T-helper 9 cell (primary cell): ENCODE measurements around the gene NEDD8.

Experiments
- DNase-seq: peaks from one replicate; pipeline ENCODE4 v3.0.0-alpha.2; 2020
- total RNA-seq, 2 donors: gene quantifications; one replicate each; lab custom pipeline; 2026; lab: John Stamatoyannopoulos, UW

The NEDD8 gene
- total RNA-seq, result 13.8 to 27.1 reads per million in 2 donors

DNA sequence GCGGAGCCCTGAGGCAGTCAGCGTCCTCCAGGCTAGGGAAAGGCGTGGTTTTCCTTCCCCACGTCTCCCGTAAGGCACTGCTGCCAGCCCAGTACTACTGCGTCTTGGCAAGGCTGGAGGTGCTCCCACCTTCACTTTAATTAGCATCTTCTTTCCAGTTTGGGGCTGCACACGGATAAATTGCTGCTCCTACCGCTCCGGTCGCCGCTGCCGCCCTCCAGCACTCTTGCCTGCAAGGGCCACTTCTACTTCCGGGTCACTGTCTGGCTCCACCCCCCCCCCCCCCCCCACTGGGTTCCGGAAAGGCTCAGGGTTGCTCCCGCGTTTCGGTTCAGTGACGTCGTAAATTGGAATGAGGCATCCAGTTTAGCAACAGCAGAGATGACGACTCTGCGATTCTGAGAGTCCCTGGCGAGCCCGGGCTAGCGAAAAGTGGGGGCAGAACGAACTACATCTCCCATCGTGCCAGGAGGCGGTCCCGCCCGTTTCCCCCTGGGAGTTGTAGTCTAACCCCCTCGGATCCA lies at the start of gene NEDD8:
NEDD8 (minus strand) TSS at position 247 of the 524 bp plus-strand sequence; CDS start at position 147, 100 bp downstream.
- peak; percentile 79 for DNase-seq

DNA sequence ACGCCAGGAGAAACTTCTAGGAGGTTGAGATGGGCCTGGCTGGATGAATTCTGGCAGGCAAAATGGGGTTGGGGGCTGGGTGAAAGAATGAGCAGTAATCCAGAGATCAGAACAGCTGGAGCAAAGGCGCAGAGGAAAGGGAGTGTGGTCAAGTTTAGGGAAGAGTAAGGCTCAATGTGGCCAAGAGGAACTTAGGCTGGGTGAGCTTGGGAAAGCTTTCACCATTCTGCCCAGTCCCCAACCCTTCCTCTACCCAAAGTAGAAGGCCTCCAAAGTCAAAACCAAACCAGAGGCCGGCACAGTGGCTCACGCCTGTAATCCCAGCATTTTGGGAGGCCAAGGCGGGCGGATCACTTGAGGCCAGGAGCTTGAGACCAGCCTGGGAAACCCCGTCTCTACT lies 49.5 kb upstream of the NEDD8 start:
- DNase-seq, result no peak

DNA sequence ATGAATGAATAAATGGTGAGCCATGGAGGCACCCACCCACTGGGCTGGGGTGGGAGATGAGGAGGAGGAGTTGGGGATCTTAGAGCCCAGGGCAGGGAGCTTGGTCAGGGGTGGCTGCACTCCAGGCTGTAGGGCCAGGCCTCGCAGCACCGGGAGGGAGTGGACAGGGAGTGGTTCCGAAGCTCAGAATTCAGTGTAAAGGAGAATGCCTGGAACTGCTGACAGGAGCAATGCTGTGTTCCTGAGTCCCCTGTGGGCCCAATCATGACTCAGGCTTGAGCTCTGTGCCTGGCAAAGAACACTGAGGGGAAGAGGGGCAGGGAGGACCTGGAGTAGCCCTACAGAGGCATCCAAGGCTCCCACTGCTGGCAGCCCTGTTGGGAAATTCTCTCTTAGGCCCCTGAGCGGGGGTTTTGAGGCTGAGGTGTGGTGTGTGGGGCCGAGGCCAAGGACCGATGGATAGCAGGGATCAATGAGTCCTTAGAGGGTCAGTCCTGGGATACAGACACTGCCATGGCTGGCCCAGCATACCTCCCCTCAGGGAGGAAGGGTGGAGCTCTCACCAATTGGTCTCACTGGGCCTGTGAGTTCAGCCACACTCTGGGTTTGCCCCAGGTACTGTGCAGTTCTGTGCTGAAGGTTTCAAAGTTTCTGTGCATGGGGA lies 48.8 kb upstream of the NEDD8 start:
- no peak for DNase-seq

DNA sequence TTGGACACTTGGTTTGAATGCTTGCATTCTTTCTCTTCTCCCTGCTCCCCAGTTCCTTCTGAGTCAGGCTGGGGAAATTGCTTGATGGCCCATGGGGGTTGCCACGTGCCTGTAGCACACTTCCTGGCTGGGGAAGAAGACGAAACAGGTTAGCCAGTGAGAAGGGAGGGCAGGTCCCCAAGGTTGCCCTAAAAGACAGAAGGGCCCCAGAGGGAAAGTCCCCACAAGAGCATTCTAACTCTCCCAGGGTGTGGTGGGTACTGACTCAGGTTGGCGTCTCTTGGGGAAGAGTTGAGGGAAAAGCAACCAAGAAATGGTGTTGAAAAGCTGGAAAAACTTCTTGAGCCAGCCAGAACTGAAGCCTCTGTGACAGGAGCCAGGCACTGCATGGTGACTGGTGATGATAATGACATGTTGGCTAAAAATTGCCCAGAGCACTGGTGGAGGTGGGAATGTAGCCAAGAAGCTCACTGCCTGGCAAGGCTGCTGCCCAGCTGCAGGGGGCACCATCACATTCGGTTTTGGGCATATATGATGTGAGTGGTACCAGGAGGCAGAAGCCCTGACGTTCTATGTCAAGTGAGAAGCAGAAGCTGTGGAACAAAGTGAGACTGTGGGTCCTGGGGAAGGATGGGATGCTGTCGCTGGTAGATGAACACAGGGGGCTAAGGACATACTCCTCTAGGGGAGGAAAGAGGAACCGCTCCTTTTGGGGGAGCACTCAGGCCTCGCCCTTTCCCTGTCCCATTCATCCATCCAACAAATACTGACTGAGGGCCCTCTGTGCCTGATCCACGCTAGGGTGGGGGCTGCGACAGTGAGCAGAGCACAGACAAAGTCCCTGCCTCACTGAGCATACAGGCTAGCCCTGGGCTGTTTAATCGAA lies 47.4 kb upstream of the NEDD8 start:
- DNase-seq, result no peak

DNA sequence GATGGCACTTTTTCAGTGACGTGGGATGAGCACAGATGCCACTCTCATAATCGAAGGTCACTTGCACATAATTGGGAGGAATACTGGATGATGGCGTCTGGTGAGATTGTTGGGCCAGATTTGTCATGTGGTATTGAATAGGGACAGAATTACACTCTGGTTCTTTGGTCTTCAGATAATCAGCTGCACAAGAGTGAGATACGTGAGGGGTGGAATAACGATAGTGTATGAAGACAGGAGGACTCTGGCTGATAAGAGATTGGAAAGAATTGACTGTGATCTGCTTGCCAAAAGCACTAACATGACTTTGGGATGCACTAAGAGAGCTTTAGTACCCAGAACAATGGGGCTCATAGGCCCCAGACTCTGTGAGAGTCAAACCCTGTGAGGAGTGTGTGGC lies 46.3 kb upstream of the NEDD8 start:
- DNase-seq, result no peak

DNA sequence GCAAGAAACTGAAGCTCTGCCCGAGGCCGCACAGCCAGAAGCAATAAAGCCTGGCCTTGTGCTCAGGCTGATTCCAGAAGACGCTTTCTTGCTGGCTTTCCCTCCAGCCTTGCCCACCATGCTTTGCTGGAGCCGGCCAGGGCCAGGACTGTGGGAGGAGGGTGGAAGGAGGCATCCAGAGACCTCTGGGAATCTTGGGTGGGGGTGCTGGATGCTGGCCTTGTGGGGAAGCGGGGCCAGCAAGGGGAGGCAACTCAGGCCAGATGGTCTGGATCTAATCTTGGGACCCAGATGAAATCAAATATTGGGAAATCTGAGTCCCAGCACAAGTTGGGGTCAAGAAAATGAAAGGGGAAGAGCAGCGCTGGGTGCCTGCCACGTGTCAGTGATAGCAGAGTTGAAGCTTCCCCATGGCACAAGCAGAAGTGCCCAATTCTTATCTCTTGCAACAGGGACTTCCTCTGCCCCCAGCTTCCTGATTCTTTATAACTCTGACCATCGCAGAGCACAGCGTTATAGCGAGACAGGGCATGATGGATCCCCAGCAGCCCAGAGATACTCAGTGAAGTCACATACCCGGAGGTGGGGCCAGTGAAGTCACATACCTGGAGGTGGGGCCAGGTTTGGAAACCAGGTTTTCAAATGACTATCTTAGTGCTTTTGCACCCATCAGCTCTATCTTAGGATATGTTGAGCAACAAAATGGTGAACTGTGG lies 45.6 kb upstream of the NEDD8 start:
- DNase-seq, result no peak

DNA sequence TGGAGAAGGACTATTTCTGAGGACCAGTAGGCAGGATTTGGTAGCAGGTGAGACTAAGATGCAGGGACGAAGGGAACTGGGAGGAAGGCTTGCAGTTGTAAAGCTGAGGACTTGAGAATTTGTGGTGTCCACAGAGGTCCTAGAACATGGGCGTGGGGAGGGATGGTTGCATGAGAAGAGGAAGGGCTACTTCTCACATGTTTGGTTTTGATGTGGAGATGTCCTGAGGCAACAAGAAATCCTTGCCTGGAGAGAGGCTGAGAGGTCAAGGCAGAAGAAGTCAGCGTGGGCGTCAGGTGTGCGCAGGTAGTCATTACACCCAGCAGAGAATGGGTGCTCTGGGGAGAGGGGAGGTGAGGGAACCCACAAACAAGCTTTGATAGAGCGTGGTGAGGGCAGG lies 44.9 kb upstream of the NEDD8 start:
- no peak for DNase-seq

DNA sequence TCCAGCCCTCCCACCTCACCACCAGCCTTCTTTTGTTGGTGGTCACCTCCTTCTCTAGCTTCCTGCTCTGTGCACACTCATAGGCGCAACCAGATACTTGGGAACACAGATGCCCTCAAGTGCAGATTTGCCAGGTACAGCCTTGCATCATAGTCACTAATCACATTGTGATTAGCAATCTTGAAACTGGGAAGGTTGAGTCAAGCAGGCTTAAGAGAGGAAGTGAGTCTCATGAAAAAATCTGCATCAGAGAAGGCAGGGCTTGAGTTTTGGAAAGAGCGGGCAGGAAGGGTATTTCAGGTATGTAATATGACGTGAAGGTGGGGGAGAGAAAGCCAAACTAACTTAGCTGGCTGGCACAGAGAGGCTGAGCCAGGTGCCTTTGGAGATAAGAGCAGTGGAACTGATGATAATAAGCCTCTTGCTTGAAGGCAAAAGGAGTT lies 42.0 kb upstream of the NEDD8 start:
- DNase-seq, result no peak

DNA sequence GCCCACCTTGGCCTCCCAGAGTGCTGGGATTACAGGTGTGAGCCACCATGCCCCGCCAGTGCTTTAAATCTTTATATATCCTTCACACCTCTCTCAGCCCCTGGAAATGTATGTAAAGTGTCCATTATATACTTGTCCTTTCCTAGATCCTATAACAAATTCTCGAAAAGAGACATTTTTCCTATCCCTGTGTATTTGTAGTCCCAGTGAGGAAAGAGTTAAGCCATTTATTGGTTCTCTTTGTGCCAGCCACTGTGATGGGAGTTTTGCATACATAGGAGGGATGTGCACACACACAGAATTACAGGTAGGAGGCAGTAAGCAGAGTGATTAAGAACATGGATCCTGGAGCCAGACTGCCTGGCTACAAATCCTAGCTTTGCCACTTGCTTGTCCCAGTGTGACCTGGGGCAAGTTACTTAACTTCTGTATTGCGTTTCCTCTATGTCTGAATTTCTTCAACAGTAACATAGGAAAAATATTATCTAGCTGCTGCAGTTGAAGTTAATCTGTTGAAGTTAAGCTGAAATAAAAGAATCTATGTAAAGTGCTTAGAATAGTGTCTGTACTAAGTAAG lies 41.3 kb upstream of the NEDD8 start:
- no peak for DNase-seq

DNA sequence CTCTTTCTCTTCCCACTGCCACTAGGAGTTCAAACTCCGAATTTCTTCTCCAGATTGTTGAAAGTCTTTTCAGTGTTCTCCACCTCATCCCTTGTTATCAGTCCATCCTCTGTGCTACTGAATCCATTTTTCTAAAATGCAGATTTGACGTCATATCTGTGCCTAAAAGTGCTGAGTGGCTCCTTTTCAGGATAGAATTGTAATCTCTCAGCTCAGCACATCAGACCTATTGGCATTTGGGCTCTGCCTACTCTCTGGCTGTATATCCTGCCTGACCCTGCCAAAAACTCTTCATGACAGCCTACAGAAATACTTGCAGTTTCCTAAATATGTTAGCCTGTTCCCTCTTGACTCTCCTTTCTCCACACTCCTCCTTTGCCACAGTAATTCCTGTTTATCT lies 40.3 kb upstream of the NEDD8 start:
- no peak for DNase-seq

DNA sequence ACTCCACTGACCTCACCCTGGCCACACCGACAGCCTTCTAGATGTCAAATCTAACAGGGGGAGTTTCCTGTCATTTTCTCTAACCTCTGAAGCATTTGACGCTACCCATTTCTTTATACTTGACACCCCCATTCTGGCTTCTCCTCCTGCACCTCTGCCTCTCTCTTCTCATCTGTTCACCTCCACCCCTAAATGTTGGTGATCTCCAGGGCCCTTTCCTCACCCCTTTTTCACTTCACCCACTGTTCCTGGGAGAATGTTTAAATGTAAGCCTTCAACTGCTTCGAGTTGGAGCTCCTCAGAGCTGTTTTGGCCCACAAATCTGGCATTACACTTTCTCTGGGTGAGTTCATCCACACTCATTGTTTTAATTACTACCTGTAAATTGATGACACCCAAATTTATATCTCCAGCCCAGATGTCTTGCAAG lies 39.7 kb upstream of the NEDD8 start:
- DNase-seq, result no peak

DNA sequence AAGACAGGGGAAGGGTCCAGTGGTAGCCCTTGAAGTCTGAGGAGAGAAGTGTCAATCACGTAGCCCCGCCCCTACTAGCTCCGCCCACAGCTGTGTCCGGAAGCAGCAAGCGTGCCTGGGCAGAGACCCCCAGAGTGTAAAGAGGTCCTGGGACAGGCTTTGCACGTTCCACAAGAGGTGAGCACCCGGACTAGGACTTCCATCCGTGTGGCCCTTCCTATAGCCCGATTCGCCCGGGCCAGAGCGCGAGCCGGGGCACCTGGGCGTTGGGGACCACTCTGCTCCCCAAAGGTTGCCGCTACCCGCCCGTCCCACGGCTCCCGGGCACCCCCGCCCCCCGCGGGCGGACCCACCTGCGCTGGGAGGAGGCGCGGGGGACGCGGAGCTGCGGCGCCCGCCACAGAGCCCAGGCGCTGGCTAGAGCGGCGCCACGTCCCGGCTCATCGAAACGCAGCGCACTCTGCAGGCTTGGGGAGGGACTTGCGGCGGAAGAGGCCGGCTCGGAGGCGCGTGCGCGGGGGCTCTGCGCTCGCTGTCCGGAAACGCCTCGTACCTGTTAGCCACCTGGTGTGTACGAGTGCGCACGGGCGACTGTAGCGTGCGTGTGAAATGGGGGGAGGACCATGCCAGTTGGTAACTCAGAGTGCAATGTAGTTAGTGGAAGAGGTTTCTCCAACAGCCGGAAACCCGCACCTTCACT lies 39.1 kb upstream of the NEDD8 start, which contains the start of gene RABGGTA:
RABGGTA (minus strand) TSS at position 464 of the 700 bp plus-strand sequence. CDS start 482 bp downstream, outside the sequence.
- DNase-seq, result peak; percentile 86

DNA sequence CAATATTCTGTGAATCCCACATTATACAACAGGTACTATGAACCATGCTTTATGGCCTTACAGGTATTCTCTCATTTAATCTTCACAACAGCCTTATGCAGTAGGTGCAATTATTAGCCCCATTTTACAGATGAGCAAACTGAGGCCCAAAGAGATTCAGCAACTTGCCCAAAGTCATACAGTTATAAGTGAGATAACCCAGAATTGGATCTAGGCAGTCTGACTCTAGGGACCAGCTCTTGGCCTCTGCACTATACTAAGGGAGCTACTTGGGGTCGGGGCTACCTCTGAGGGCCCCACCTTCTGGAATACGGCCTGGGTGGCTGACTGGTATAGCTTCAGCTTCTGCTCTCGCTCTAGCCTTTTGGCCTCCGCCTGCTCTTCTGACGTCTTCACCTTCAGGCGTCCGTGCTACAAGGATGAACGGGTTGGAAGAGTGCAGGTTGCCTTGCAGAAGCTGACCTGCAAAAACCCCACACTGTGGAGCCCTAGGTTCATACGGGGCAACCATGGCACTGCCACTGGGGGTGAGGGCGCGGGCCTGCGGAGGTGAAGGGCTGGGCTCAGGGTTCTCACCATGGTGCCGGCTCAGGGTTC lies 38.5 kb upstream of the NEDD8 start:
- no peak for DNase-seq

DNA sequence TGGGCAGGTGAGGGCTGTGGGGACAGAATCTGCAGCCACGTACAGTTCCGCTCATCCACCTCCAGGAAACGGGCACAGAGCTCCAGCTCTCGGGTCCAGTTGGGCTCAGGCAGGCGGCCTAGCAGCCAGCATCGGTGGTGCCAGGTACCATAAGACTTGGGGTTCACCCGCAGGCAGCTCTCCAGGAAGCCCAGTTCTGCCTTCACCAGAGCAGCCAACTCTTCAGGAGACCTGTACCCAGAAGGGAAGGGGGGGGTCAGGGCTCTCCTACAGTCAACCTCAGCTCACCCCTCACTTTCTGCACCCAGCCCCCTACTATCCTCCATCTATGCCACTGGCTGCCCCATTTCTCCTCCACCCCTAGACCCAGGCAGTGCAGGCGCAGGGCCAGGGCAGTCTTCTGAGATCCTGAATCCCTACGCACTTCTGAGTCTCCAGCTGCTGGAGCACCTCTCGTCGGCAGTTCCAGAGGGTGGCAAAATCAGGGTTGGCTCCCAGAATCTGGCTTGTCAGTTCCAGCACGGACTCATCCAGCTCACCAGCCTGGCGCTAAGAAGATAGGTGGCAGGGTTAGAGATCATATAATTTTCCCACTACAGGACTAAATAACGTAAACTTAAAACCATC lies 37.9 kb upstream of the NEDD8 start:
- DNase-seq, result no peak

DNA sequence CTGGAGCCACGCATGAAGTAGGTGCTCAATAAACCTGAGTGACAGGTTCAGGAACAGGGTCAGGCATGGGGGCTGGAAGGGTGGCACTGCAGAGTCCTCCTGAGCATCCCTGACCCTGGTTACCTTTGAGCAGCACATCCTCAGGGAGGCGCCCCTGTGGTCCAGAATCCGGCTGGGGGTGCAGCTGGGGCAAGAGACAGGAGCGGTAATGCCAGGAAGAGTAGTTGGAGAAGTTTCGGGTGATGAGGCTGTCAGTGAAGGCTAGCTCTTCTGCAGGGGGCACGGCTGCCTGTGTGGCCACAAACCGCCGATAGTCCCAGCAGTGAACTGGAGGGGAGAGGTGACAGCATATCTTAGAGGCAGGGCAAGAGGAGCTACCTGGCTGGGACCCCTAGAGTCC lies 37.2 kb upstream of the NEDD8 start:
- no peak for DNase-seq

DNA sequence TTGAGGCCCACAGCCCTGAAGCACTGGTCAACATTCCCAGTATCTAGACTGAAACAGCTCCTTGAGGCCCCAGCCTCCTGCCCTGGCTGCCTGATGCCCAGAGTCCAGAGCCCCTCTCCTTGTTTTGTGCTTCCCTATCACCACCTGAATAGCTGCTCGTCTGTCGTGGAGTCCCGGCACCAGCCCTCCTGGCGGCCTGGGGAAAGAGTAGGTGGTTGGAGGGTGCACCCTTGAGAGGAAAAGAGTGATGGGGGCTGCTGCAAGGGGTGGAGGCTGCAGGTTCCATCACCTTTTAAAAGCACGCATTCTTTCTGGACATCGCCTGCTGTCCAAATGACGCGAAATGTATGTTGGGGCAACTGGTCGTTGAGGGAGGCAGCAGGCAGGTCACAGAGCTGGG lies 36.1 kb upstream of the NEDD8 start:
- no peak for DNase-seq

DNA sequence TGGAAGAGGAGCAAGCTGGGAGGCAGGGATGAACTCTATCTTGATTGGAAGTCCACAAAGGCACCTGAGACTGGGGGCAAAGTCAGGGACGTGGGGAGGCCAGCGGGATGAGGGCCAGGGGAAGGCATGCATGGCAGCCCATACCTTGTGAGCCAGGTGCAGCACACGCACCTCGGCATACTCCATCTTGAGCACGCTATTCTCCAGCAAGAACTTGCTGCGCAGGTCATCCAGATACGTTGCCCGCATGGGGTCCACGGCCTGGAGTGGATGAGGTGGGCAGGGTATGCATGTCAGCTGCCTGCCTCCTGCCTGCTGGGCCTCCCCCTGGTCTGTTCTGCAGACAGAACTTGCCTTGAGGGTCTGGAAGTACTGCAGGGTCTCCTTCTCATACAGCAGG lies 35.3 kb upstream of the NEDD8 start:
- DNase-seq, result no peak

DNA sequence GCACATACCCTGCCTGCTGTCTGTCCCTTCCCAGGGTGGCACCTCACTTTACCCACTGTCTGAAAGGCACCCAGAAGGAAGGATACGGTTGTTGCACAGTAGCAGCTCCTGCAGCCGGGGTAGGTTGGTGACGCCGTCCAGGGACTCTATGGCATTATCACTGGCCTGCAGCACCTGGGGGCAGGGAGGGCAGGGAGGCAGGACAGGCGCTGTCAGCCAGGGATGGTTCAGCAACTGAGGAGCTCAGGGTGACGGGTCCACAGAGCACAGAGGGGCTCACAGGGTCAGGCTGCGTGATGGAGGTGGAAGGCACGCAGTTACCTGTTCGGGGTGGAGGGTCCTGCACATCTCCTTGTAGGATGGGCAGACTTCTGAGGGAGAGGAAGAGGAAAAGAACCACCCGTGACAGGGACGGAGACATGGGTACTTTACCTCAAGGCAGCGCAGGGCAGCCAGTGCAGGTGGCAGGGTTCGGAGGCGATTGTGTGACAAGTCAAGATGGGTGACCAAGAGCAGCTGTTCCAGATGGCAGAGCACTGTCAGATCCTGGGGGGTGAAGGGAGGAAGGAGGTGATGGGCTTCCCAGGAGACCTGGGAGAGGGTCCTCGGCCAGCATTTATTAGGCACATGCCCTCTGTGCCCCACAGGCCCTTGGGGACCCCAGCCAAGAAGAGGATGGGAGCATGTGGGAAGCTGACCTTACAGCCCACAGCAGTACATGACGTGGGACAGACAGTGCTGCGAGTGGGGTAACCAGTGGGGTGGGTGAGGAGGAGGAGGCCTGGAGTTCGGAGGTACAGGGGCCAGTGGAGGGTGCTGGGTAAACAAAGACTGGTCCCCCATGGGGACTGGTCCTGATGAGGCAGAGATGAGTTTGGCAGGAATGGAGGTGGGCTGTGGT lies 34.4 kb upstream of the NEDD8 start:
- no peak for DNase-seq

DNA sequence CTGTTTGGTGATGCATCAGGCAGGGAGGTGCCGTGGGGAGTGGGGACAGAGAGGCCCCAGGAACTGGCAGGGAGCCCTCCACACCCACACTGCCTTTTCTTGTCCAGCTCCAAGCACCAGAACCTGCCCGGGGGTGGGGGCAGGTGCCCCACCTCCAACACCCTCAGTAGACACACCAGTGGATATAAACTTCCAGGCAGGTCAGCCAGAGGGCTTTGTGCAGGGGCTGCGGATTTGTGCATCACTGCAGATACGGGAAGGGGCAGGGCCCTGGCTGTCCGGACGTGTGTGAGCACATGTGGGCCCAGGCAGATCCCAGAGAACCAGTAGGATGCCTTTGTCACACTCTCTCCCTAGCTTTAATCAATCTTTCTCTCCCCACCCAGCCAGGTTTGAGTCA lies 32.1 kb upstream of the NEDD8 start:
- DNase-seq, result no peak

DNA sequence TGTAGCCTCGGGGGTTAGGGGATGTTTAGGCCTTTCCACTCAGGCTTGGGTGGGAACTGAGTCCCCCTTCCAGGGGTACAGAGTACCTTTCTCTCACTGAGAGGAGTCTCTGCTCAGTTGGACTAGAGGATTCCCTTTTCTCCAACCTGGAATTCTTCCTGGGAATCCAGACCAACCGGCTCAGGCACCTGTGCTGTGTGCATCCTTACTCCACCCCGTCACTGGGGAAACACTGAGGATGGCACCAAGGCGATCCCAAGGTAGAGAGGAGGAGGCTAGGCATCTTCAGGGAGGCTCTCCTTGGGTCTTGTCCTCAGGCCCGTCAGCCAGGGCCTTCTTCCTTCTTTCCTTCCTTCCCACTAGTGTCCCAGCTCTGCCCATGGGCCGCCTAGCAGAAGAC lies 31.7 kb upstream of the NEDD8 start:
- DNase-seq, result no peak
